Activated CD8-positive, alpha-beta T cell treated with anti-CD3 and anti-CD28 coated beads for 36 hours (primary cell): Measurements from ENCODE around the gene RNPC3. TPM values are rescaled to one million over a fixed set of nuclear protein-coding genes. Genes with fewer than 3 reads are reported as not detected.
"Not testable (repeated sequence)": the region's sequence is repeated elsewhere in the genome, so short reads cannot be mapped to it uniquely, and the experiment has no call there.

Experiments used
- ATAC-seq: fragments of 200-7000 bp; cut with Tn5 transposase; one replicate; pipeline ENCODE4 v1.10.0; 2021; ENCODE audit warnings: mild to moderate bottlenecking, moderate library complexity
- CTCF ChIA-PET: fragments of 350-600 bp; sonication (Branson Sonifier 250); formaldehyde crosslinking; loops from one replicate; lab custom pipeline; 2021; ENCODE audit warnings: antibody characterized with exemption; lab: Charles Lee
- POLR2A ChIA-PET: fragments of 350-600 bp; sonication (Branson Sonifier 250); formaldehyde crosslinking; loops from one replicate; lab custom pipeline; 2021; ENCODE audit warnings: antibody characterized with exemption; lab: Charles Lee
- DNase-seq: peaks from one replicate; pipeline ENCODE4 v3.0.0-alpha.2; 2020
- H3K27ac Mint-ChIP-seq: one replicate; pipeline ENCODE4 v1.8.0; 2021; ENCODE audit warnings: mild to moderate bottlenecking, mixed read lengths
- H3K27me3 Mint-ChIP-seq: one replicate; pipeline ENCODE4 v1.8.0; 2021; ENCODE audit warnings: mixed read lengths
- H3K36me3 Mint-ChIP-seq: one replicate; pipeline ENCODE4 v1.8.0; 2021; ENCODE audit warnings: low read depth, mixed read lengths
- H3K4me1 Mint-ChIP-seq: one replicate; pipeline ENCODE4 v1.8.0; 2021; ENCODE audit warnings: low read depth, mixed read lengths
- H3K4me3 Mint-ChIP-seq: one replicate; pipeline ENCODE4 v1.8.0; 2021; ENCODE audit warnings: mild to moderate bottlenecking, moderate library complexity, mixed read lengths
- H3K9me3 Mint-ChIP-seq: one replicate; pipeline ENCODE4 v1.8.0; 2021; ENCODE audit warnings: mixed read lengths
- CTCF ChIP-seq: fragments of 200-600 bp; IDR thresholded peaks from one replicate; pipeline ENCODE4 v1.8.0; 2022; ENCODE audit warnings: antibody characterized with exemption, mild to moderate bottlenecking
- intact Hi-C: fragments of 100-400 bp; cut with micrococcal nuclease; formaldehyde crosslinking; loops from one replicate; pipeline ENCODE4 v1.10.0; 2022
- total RNA-seq, 2 experiments: library from RNA; stranded (reverse); gene quantifications; one replicate each; pipeline ENCODE4 v1.2.3, GENCODE V29; 2021

The RNPC3 gene
- total RNA-seq, 2 experiments from 2014 or later = 22.8 to 23.2 TPM

- ChIA-PET POLR2A (no interaction called here), CTCF (no interaction called here)
- TF ChIP-seq CTCF = no peak
- ATAC-seq (no peak), DNase-seq (no peak)
- Mint-ChIP-seq H3K9me3 (no peaks in the 10 kb centered on the region), H3K36me3 (peaks cover 42% of the 10 kb centered on the region), H3K4me1 (no peaks in the 10 kb centered on the region), H3K27ac (no peak overlapping the region), H3K4me3 (no peak overlapping the region), H3K27me3 (no peaks in the 10 kb centered on the region)
- intact Hi-C loops = no loop called here
Measured at GRCh38 chr1:103541431-103541830, 15.9 kb downstream of the RNPC3 start.

- Mint-ChIP-seq H3K4me1 (no peaks in the 10 kb centered on the region), H3K27ac (no peak overlapping the region), H3K4me3 (no peak overlapping the region), H3K36me3 (peaks cover 38% of the 10 kb centered on the region), H3K27me3 (no peaks in the 10 kb centered on the region), H3K9me3 (no peaks in the 10 kb centered on the region)
- POLR2A ChIA-PET = interaction anchor here (0.6 kb wide), 1 partner anchor 14 kb away, joined by 3 read pairs; no protein-coding TSS in a partner anchor
- DNase-seq (no peak), ATAC-seq (no peak)
- intact Hi-C loops = no loop called here
- CTCF ChIA-PET = no interaction called here
- no peak for TF ChIP-seq CTCF
Measured at GRCh38 chr1:103546496-103546895, 21.0 kb downstream of the RNPC3 start.

GRCh38 chr1:103547840-103548239 is 22.3 kb downstream of the RNPC3 start:
- no peaks in the 10 kb centered on the region for H3K4me1 Mint-ChIP-seq
- CTCF ChIA-PET = no interaction called here
- POLR2A ChIA-PET = no interaction called here
- DNase-seq (no peak), ATAC-seq (no peak)
- no peaks in the 10 kb centered on the region for H3K27me3 Mint-ChIP-seq
- intact Hi-C loops = no loop called here
- H3K4me3 Mint-ChIP-seq = no peak overlapping the region
- no peak for TF ChIP-seq CTCF
- peaks cover 41% of the 10 kb centered on the region for H3K36me3 Mint-ChIP-seq
- peak overlapping the region; percentile 31 for H3K27ac Mint-ChIP-seq
- no peaks in the 10 kb centered on the region for H3K9me3 Mint-ChIP-seq

GRCh38 chr1:103560427-103560826 is 34.9 kb downstream of the RNPC3 start:
- no peak for ATAC-seq

GRCh38 chr1:103561124-103561523 is 35.6 kb downstream of the RNPC3 start:
- H3K4me3 Mint-ChIP-seq, ATAC-seq, intact Hi-C loops, H3K4me1 Mint-ChIP-seq, H3K27ac Mint-ChIP-seq, H3K27me3 Mint-ChIP-seq, H3K9me3 Mint-ChIP-seq, DNase-seq, CTCF ChIA-PET, POLR2A ChIA-PET: not testable (repeated sequence)
- peaks cover 10% of the 10 kb centered on the region for H3K36me3 Mint-ChIP-seq

More at GRCh38 chr1:103560427-103560826, 34.9 kb downstream of the RNPC3 start:
- no peak for TF ChIP-seq CTCF
- intact Hi-C loops = no loop called here
- ChIA-PET POLR2A (no interaction called here), CTCF (no interaction called here)
- Mint-ChIP-seq H3K9me3 (no peaks in the 10 kb centered on the region), H3K4me3 (no peak overlapping the region), H3K27ac (no peak overlapping the region), H3K4me1 (peaks cover 8% of the 10 kb centered on the region), H3K36me3 (peaks cover 16% of the 10 kb centered on the region), H3K27me3 (no peaks in the 10 kb centered on the region)
- no peak for DNase-seq
